CD8-positive, alpha-beta memory T cell (primary cell): Measurements from ENCODE around the gene TMEM203. TPM values are rescaled to one million over a fixed set of nuclear protein-coding genes. Genes with fewer than 3 reads are reported as not detected.
"Not testable (repeated sequence)": the region's sequence is repeated elsewhere in the genome, so short reads cannot be mapped to it uniquely, and the experiment has no call there.

Experiments used
- CTCF ChIA-PET: fragments of 350-600 bp; sonication (Branson Sonifier 250); formaldehyde crosslinking; loops from one replicate; lab custom pipeline; 2021; ENCODE audit warnings: antibody characterized with exemption; lab: Charles Lee
- POLR2A ChIA-PET: fragments of 350-600 bp; sonication (Branson Sonifier 250); formaldehyde crosslinking; loops from one replicate; lab custom pipeline; 2021; ENCODE audit warnings: antibody characterized with exemption; lab: Charles Lee
- DNase-seq, 5 donors: peaks; one replicate each; pipeline versions ENCODE4 v3.0.0 to v3.0.0-alpha.2; 2020 to 2022; ENCODE audit warnings: mixed read lengths in 1 of 5
- H3K27ac ChIP-seq: one replicate; pipeline ENCODE4 v1.7.0; 2013; ENCODE audit warnings: low read depth, mild to moderate bottlenecking, low read length, moderate library complexity
- H3K27me3 ChIP-seq: 2 replicates; pipeline ENCODE4 v1.7.0; 2013; ENCODE audit warnings: low read length, mild to moderate bottlenecking; ENCODE audit not compliant: insufficient read depth, poor library complexity, severe bottlenecking
- H3K36me3 ChIP-seq: 2 replicates; pipeline ENCODE4 v1.7.0; 2013; ENCODE audit warnings: mild to moderate bottlenecking, low read length, moderate library complexity; ENCODE audit not compliant: insufficient read depth
- H3K4me1 ChIP-seq: 2 replicates; pipeline ENCODE4 v1.7.0; 2013; ENCODE audit warnings: mild to moderate bottlenecking, low read length, moderate library complexity; ENCODE audit not compliant: insufficient read depth
- H3K4me3 ChIP-seq: 2 replicates; pipeline ENCODE4 v1.7.0; 2013; ENCODE audit warnings: mild to moderate bottlenecking, low read length
- H3K9me3 ChIP-seq: 2 replicates; pipeline ENCODE4 v1.7.0; 2013; ENCODE audit warnings: mild to moderate bottlenecking, low read length
- H3K27ac Mint-ChIP-seq, 8 donors: one replicate each; pipeline ENCODE4 v1.8.0; 2020 to 2021; ENCODE audit warnings: mixed read lengths in 8 of 8, mild to moderate bottlenecking in 6 of 8, inconsistent platforms in 3 of 8, moderate library complexity in 3 of 8
- H3K27me3 Mint-ChIP-seq, 2 donors: one replicate each; pipeline ENCODE4 v1.8.0; 2020 to 2021; ENCODE audit warnings: mixed read lengths in 2 of 2, mild to moderate bottlenecking in 1 of 2, moderate library complexity in 1 of 2
- H3K36me3 Mint-ChIP-seq, 3 donors: one replicate each; pipeline ENCODE4 v1.8.0; 2020 to 2021; ENCODE audit warnings: mixed read lengths in 3 of 3, inconsistent platforms in 1 of 3, mild to moderate bottlenecking in 1 of 3
- H3K4me1 Mint-ChIP-seq, 3 donors: one replicate each; pipeline ENCODE4 v1.8.0; 2020 to 2021; ENCODE audit warnings: mixed read lengths in 3 of 3, inconsistent platforms in 1 of 3, mild to moderate bottlenecking in 1 of 3
- H3K4me3 Mint-ChIP-seq, 7 donors: one replicate each; pipeline ENCODE4 v1.8.0; 2020 to 2021; ENCODE audit warnings: mixed read lengths in 7 of 7, mild to moderate bottlenecking in 6 of 7, moderate library complexity in 4 of 7, inconsistent platforms in 2 of 7
- H3K9me3 Mint-ChIP-seq, 5 donors: one replicate each; pipeline ENCODE4 v1.8.0; 2020 to 2022; ENCODE audit warnings: mixed read lengths in 5 of 5, mild to moderate bottlenecking in 3 of 5, moderate library complexity in 2 of 5, inconsistent platforms in 1 of 5
- polyA plus RNA-seq: library from polyadenylated mRNA; unstranded; fragments of 300-500 nt; fragmentation: Illumina TruSeq; gene quantifications from one replicate; pipeline ENCODE4 v1.2.3, GENCODE V29; 2021
- total RNA-seq, 2 experiments: library from RNA; stranded (reverse); gene quantifications; one replicate each; pipeline ENCODE4 v1.2.3, GENCODE V29; 2021

The TMEM203 gene
- total and polyA plus RNA-seq, 3 experiments from 2014 or later: 51.5 to 134 (median 53.9) TPM

GRCh38 chr9:137243626-137244485 lies 38.4 kb upstream of the TMEM203 start:
- ChIA-PET POLR2A (interaction anchor here (0.6 kb wide), 1 partner anchor 121 kb away, joined by 3 read pairs; no protein-coding TSS in a partner anchor), CTCF (interaction anchor here (1.8 kb wide), 1 partner anchor 197 kb away, joined by 5 read pairs; no protein-coding TSS in a partner anchor)
- Histone ChIP-seq H3K27ac (no peak overlapping the region), H3K9me3 (no peaks in the 10 kb centered on the region), H3K4me3 (no peak overlapping the region), H3K27me3 (no peaks in the 10 kb centered on the region), H3K36me3 (peaks cover 10% of the 10 kb centered on the region), H3K4me1 (peaks cover 10% of the 10 kb centered on the region)
- Mint-ChIP-seq H3K27me3 (peaks cover 0 to 4% of the 10 kb centered on the region in 2 donors), H3K36me3 (peaks cover 0 to 22% (median 5%) of the 10 kb centered on the region in 3 donors), H3K27ac (peak overlapping the region in 4 of 8 donors; percentile 30 to 88 (median 54)), H3K9me3 (no peaks in the 10 kb centered on the region), H3K4me3 (peak overlapping the region in 6 of 7 donors; percentile 8 to 72 (median 44)), H3K4me1 (peaks cover 13 to 35% (median 16%) of the 10 kb centered on the region in 3 donors)
- no peak for DNase-seq

GRCh38 chr9:137243266-137243625 lies 37.8 kb upstream of the TMEM203 start:
- H3K27me3 Mint-ChIP-seq, H3K27ac ChIP-seq, H3K9me3 ChIP-seq, H3K4me3 ChIP-seq, H3K27me3 ChIP-seq, H3K9me3 Mint-ChIP-seq, DNase-seq: not testable (repeated sequence)
- Histone ChIP-seq H3K4me1 (peaks cover 10% of the 10 kb centered on the region), H3K36me3 (peaks cover 10% of the 10 kb centered on the region)
- Mint-ChIP-seq H3K36me3 (peaks cover 0 to 22% (median 5%) of the 10 kb centered on the region in 3 donors), H3K27ac (peak overlapping the region in 3 of 8 donors; percentile 37 to 75 (median 41)), H3K4me1 (peaks cover 14 to 40% (median 17%) of the 10 kb centered on the region in 3 donors), H3K4me3 (peak overlapping the region in 6 of 7 donors; percentile 3 to 86 (median 44))
- ChIA-PET POLR2A (interaction anchor here (3.4 kb wide), 1 partner anchor 12 kb away, joined by 83 read pairs; the partner anchor contains the start of gene NELFB), CTCF (interaction anchor here (1.8 to 4.4 kb wide), 3 partner anchors 11 to 197 kb away, joined by 5 to 43 read pairs (median 14); partner anchors contain the start of genes NELFB and RNF224)

- peaks cover 0 to 4% of the 10 kb centered on the region in 2 donors for H3K27me3 Mint-ChIP-seq
- H3K4me3 Mint-ChIP-seq: peak overlapping the region; percentile 70 to 88 (median 84)
- H3K27ac ChIP-seq: peak overlapping the region; percentile 72
Measured at GRCh38 chr9:137242269-137243203, 37.1 kb upstream of the TMEM203 start.

GRCh38 chr9:137241490-137242268 lies 36.2 kb upstream of the TMEM203 start:
- H3K4me3 ChIP-seq: peak overlapping the region; percentile 46
- peaks cover 0 to 4% of the 10 kb centered on the region in 2 donors for H3K27me3 Mint-ChIP-seq
- peak in 3 of 5 donors; percentile 63 to 82 (median 66) for DNase-seq
- H3K4me1 Mint-ChIP-seq: peaks cover 15 to 46% (median 17%) of the 10 kb centered on the region in 3 donors
- peak overlapping the region; percentile 72 for H3K27ac ChIP-seq
- H3K4me3 Mint-ChIP-seq: peak overlapping the region; percentile 81 to 88 (median 86)
- H3K9me3 Mint-ChIP-seq: no peaks in the 10 kb centered on the region
- CTCF ChIA-PET: interaction anchor here (1.0 to 4.4 kb wide), 13 partner anchors 13 to 451 kb away, joined by 3 to 43 read pairs (median 3); partner anchors contain the start of genes ANAPC2, NELFB, RNF224 and SSNA1
- peaks cover 0 to 22% (median 5%) of the 10 kb centered on the region in 3 donors for H3K36me3 Mint-ChIP-seq
- POLR2A ChIA-PET: interaction anchor here (1.0 to 3.4 kb wide), 10 partner anchors 14 to 442 kb away, joined by 3 to 83 read pairs (median 11); partner anchors contain the start of genes MAN1B1, NELFB, RNF208 and SAPCD2
- peaks cover 14% of the 10 kb centered on the region for H3K4me1 ChIP-seq
- no peaks in the 10 kb centered on the region for H3K9me3 ChIP-seq
- peaks cover 10% of the 10 kb centered on the region for H3K36me3 ChIP-seq
- no peaks in the 10 kb centered on the region for H3K27me3 ChIP-seq
- peak overlapping the region in 6 of 8 donors; percentile 67 to 94 (median 80) for H3K27ac Mint-ChIP-seq

More at GRCh38 chr9:137242269-137243203, 37.1 kb upstream of the TMEM203 start:
- no peaks in the 10 kb centered on the region for H3K9me3 Mint-ChIP-seq
- ChIA-PET POLR2A (interaction anchor here (1.4 to 3.4 kb wide), 4 partner anchors 13 to 53 kb away, joined by 6 to 83 read pairs (median 18); partner anchors contain the start of genes NELFB, RNF208 and TPRN), CTCF (interaction anchor here (1.2 to 4.4 kb wide), 6 partner anchors 12 to 196 kb away, joined by 3 to 43 read pairs (median 4); partner anchors contain the start of genes ANAPC2, NELFB, RNF224 and SSNA1)
- Histone ChIP-seq H3K27me3 (no peaks in the 10 kb centered on the region), H3K4me1 (peaks cover 10% of the 10 kb centered on the region), H3K36me3 (peaks cover 10% of the 10 kb centered on the region), H3K4me3 (peak overlapping the region; percentile 46), H3K9me3 (no peaks in the 10 kb centered on the region)
- peak overlapping the region in 7 of 8 donors; percentile 60 to 83 (median 78) for H3K27ac Mint-ChIP-seq
- peaks cover 15 to 43% (median 17%) of the 10 kb centered on the region in 3 donors for H3K4me1 Mint-ChIP-seq
- DNase-seq: no peak
- H3K36me3 Mint-ChIP-seq: peaks cover 0 to 22% (median 5%) of the 10 kb centered on the region in 3 donors

DNA sequence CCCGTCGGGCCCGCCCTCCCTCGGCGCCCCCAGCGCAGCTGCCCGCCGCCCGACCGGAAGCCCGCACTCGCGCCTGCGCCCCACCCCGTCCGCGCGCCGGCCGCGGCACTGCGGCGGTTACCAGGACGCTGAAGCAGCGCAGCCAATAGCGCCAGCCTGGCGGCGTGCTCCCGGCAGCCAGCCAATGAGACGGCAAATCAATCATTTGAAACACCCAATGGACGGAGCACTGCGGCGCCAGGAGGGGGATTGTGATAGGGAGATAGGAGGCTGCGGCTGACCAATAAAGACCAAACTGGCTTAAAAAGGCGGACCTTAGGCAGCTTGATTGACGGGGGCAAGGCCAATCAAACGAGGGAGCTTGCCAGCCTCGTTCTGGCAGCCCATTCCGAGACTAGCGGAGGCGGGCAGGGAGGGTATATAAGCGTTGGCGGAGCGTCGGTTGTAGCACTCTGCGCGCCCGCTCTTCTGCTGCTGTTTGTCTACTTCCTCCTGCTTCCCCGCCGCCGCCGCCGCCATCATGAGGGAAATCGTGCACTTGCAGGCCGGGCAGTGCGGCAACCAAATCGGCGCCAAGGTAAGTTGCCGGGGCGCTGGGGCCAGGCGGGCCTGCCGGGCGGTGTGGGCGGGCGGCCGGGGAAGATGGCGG lies 35.5 kb upstream of the TMEM203 start, which contains the start of gene TUBB4B:
Gene TUBB4B, plus strand, starts transcription at position 447 of the 649 bp plus-strand sequence. Its CDS starts 74 bp downstream, at position 521.
- Histone ChIP-seq H3K9me3 (no peaks in the 10 kb centered on the region), H3K27me3 (no peaks in the 10 kb centered on the region), H3K36me3 (peaks cover 10% of the 10 kb centered on the region), H3K4me1 (peaks cover 20% of the 10 kb centered on the region), H3K27ac (peak within 1 kb of the TSS; percentile 79), H3K4me3 (peak within 1 kb of the TSS; percentile 60)
- ChIA-PET POLR2A (interaction anchor here (0.5 to 3.4 kb wide), 19 partner anchors 15 to 441 kb away, joined by 3 to 83 read pairs (median 4); partner anchors contain the start of genes ANAPC2, MAN1B1, MRPL41 and NELFB), CTCF (interaction anchor here (1.0 to 4.4 kb wide), 12 partner anchors 13 to 450 kb away, joined by 3 to 43 read pairs (median 4); partner anchors contain the start of genes ANAPC2, NELFB, RNF224 and SSNA1)
- Mint-ChIP-seq H3K27me3 (peaks cover 0 to 4% of the 10 kb centered on the region in 2 donors), H3K27ac (peak within 1 kb of the TSS; percentile 82 to 95 (median 90)), H3K9me3 (no peaks in the 10 kb centered on the region), H3K4me1 (peaks cover 15 to 52% (median 17%) of the 10 kb centered on the region in 3 donors), H3K4me3 (peak within 1 kb of the TSS; percentile 88 to 95 (median 90)), H3K36me3 (peaks cover 0 to 22% (median 5%) of the 10 kb centered on the region in 3 donors)
- peak; percentile 92 to 100 (median 97) for DNase-seq

GRCh38 chr9:137240318-137240840 lies 34.9 kb upstream of the TMEM203 start:
- H3K36me3 Mint-ChIP-seq: peaks cover 0 to 22% (median 5%) of the 10 kb centered on the region in 3 donors
- H3K27me3 Mint-ChIP-seq: peaks cover 0 to 4% of the 10 kb centered on the region in 2 donors
- H3K27ac Mint-ChIP-seq: peak overlapping the region in 2 of 8 donors; percentile 63 to 78
- H3K4me1 Mint-ChIP-seq: peaks cover 15 to 52% (median 17%) of the 10 kb centered on the region in 3 donors
- no peaks in the 10 kb centered on the region for H3K9me3 Mint-ChIP-seq
- peak overlapping the region in 6 of 7 donors; percentile 62 to 88 (median 78) for H3K4me3 Mint-ChIP-seq
- Histone ChIP-seq H3K27ac (peak overlapping the region; percentile 79), H3K36me3 (peaks cover 10% of the 10 kb centered on the region), H3K27me3 (no peaks in the 10 kb centered on the region), H3K9me3 (no peaks in the 10 kb centered on the region), H3K4me3 (peak overlapping the region; percentile 60), H3K4me1 (peaks cover 22% of the 10 kb centered on the region)
- ChIA-PET CTCF (interaction anchor here (1.0 to 4.4 kb wide), 12 partner anchors 13 to 450 kb away, joined by 3 to 43 read pairs (median 4); partner anchors contain the start of genes ANAPC2, NELFB, RNF224 and SSNA1), POLR2A (interaction anchor here (0.5 to 3.4 kb wide), 20 partner anchors 15 to 440 kb away, joined by 3 to 83 read pairs (median 4); partner anchors contain the start of genes ANAPC2, MAN1B1, MRPL41 and NELFB)
- peak; percentile 60 to 84 (median 80) for DNase-seq
